Tibial artery (tissue), 4 donors: ENCODE measurements around the gene SP2.
"Not testable (repeated sequence)": the region's sequence is repeated elsewhere in the genome, so short reads cannot be mapped to it uniquely, and the experiment has no call there.

Experiments
- DNase-seq, 2 donors: peaks; one replicate each; pipeline ENCODE4 v3.0.0-alpha.2; 2019
- H3K27ac ChIP-seq, 2 donors: fragments of 200-600 bp; sonication (generic) in 1 of 2; 1 replicate in 1 of 2; 2 replicates in 1 of 2; pipeline ENCODE4 v1.5.1; 2018 to 2019; ENCODE audit warnings: mild to moderate bottlenecking in 1 of 2
- H3K27me3 ChIP-seq, 2 donors: fragments of 200-600 bp; sonication (generic) in 1 of 2; one replicate each; pipeline versions ENCODE4 v1.5.1 to v1.6.0; 2016 to 2019
- H3K36me3 ChIP-seq, 3 donors: fragments of 200-600 bp; sonication (generic) in 2 of 3; one replicate each; pipeline ENCODE4 v1.5.1; 2016 to 2019; ENCODE audit warnings: mild to moderate bottlenecking in 2 of 3
- H3K4me1 ChIP-seq, 4 donors: fragments of 200-600 bp; sonication (generic) in 2 of 4; 1 replicate in 3 of 4; 2 replicates in 1 of 4; pipeline ENCODE4 v1.5.1; 2016 to 2019
- H3K4me3 ChIP-seq, 2 donors: fragments of 200-600 bp; sonication (generic) in 1 of 2; 1 replicate in 1 of 2; 2 replicates in 1 of 2; pipeline ENCODE4 v1.5.1; 2018 to 2019; ENCODE audit warnings: mild to moderate bottlenecking in 2 of 2
- H3K9me3 ChIP-seq, 3 donors: fragments of 200-600 bp; sonication (generic) in 1 of 3; one replicate each; pipeline ENCODE4 v1.5.1; 2016 to 2019
- intact Hi-C: fragments of 100-400 bp; cut with DNase I; formaldehyde crosslinking; loops from one replicate; pipeline ENCODE4 v1.15.0; 2023; ENCODE audit warnings: low total_unique reads
- TF ChIP-seq, protein P1 (sequence below), 2 experiments: fragments of 200-600 bp in 1 of 2; fragments of 450-650 bp in 1 of 2; IDR thresholded peaks; one replicate each; pipeline ENCODE4 v1.5.1; 2017 to 2019; ENCODE audit warnings: antibody characterized with exemption in 2 of 2, mild to moderate bottlenecking in 1 of 2, moderate library complexity in 1 of 2

SP2 gene

DNA sequence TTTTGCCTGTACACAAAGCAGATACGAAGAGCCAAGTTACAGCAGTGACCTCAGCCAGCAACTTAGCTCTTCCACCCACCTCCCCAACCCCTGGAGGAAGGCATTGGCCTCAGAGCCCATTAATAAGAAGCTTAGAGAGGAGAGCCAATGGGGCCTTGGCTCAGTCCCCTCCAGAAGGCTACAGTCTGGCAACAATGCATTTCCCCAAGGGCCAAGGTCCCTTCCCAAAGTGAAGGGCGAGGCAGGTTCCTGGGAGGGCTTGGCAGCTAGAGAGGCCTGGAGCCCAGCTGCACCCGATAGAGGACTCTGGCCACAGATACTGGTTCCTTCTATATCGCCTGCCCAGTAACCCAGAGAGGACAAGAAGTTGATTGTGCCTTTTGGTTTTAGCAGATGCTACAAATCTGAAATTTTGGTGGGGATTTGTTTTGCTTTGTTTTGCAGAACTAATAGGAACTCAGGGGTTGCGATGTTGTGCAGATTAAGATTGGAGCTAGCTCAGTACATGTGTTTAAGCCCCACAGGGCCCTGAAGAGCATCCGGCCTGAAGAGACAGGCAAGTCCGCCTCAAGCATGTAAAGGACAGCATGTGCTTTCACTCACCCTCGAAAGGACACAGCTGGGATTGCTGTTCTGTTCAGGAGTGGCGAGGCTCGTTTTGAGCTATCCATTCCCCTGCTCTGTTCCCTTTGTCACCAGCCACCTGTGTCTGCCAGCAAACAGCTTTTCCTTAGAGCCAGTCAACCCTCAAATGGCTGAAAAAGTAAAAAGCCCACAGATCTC lies 33.4 kb downstream of the SP2 start:
- no peaks in the 10 kb centered on the region for H3K9me3 ChIP-seq
- H3K4me1 ChIP-seq, result peaks cover 0 to 21% (median 0%) of the 10 kb centered on the region in 4 donors
- peaks cover 18 to 64% (median 51%) of the 10 kb centered on the region in 3 donors for H3K36me3 ChIP-seq
- no peak overlapping the region for H3K27ac ChIP-seq
- intact Hi-C loops, result no loop called here
- TF ChIP-seq, protein P1, sequence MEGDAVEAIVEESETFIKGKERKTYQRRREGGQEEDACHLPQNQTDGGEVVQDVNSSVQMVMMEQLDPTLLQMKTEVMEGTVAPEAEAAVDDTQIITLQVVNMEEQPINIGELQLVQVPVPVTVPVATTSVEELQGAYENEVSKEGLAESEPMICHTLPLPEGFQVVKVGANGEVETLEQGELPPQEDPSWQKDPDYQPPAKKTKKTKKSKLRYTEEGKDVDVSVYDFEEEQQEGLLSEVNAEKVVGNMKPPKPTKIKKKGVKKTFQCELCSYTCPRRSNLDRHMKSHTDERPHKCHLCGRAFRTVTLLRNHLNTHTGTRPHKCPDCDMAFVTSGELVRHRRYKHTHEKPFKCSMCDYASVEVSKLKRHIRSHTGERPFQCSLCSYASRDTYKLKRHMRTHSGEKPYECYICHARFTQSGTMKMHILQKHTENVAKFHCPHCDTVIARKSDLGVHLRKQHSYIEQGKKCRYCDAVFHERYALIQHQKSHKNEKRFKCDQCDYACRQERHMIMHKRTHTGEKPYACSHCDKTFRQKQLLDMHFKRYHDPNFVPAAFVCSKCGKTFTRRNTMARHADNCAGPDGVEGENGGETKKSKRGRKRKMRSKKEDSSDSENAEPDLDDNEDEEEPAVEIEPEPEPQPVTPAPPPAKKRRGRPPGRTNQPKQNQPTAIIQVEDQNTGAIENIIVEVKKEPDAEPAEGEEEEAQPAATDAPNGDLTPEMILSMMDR (IDR thresholded peaks at IDR 0.05), result no peak
- H3K4me3 ChIP-seq, result no peak overlapping the region
- DNase-seq, result no peak
- no peaks in the 10 kb centered on the region for H3K27me3 ChIP-seq

DNA sequence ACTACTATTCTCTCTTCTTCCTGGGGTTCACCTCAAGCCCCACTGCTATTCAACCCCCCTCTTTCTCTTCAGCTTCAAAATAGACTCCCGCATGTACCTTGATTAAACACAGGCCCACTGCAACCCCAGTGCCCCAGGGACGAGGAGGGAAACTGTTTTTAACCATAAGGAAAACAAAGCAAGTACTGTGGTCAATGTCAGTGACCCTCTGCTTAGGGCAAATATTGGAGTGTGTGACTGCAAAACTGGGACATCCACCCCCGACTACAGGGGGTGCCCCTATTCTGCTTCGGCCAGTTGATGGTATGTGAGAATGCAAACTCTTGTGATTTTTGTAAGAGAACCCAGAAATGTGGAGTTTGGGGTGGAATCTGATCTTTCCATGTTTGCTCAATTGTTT lies 35.8 kb downstream of the SP2 start:
- H3K9me3 ChIP-seq, result no peaks in the 10 kb centered on the region
- H3K27me3 ChIP-seq, result no peaks in the 10 kb centered on the region
- peaks cover 0 to 23% (median 0%) of the 10 kb centered on the region in 4 donors for H3K4me1 ChIP-seq
- DNase-seq, result no peak
- TF ChIP-seq, protein P1 (IDR thresholded peaks at IDR 0.05), result no peak
- no peak overlapping the region for H3K4me3 ChIP-seq
- H3K27ac ChIP-seq, result no peak overlapping the region
- intact Hi-C loops, result no loop called here
- peaks cover 5 to 42% (median 26%) of the 10 kb centered on the region in 3 donors for H3K36me3 ChIP-seq

DNA sequence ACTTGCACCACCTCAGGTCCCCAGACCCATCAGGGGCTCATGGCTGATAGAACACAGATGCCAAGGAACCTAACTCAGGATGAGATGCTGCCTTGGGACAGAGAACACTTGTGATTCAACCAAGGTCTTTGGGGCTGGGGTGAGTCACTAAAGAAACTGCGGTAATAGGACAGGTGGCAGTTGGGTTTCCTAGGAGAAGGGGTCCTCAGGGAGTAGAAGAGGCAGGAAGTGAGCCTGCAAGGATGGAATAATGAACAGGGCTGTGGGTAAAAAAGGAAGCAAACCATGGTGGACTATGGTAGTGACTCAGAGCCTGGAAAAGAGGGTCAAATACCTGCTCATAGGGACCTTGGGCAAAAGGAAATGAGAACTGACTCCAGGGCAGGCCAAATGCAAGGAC lies 38.8 kb downstream of the SP2 start:
- Histone ChIP-seq H3K36me3 (peaks cover 0 to 13% (median 0%) of the 10 kb centered on the region in 3 donors), H3K4me1 (peaks cover 0 to 8% (median 0%) of the 10 kb centered on the region in 4 donors), H3K4me3 (no peak overlapping the region), H3K27me3 (no peaks in the 10 kb centered on the region), H3K27ac (no peak overlapping the region), H3K9me3 (no peaks in the 10 kb centered on the region)
- TF ChIP-seq, protein P1 (IDR thresholded peaks at IDR 0.05), result no peak
- DNase-seq, result no peak
- intact Hi-C loops, result no loop called here

DNA sequence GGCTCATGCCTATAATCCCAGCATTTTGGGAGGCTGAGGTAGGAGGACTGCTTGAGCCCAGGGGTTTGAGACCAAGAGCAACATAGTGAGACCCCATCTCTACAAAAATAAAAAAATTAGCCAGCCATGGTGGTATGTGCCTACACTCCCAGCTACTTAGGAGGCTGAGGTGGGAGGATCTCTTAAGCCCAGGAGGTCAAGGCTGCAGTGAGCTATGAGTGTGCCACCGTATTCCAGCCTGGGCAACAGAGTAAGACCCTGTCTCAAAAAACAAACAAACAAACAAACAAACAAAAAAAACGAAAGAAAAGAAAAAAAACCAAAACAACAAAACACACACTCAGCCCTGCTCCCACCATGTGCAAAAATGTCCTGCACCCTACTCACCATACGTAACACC lies 39.4 kb downstream of the SP2 start:
- H3K4me1 ChIP-seq, H3K36me3 ChIP-seq, H3K27ac ChIP-seq, H3K4me3 ChIP-seq, H3K9me3 ChIP-seq, H3K27me3 ChIP-seq, intact Hi-C loops, DNase-seq: not testable (repeated sequence)

DNA sequence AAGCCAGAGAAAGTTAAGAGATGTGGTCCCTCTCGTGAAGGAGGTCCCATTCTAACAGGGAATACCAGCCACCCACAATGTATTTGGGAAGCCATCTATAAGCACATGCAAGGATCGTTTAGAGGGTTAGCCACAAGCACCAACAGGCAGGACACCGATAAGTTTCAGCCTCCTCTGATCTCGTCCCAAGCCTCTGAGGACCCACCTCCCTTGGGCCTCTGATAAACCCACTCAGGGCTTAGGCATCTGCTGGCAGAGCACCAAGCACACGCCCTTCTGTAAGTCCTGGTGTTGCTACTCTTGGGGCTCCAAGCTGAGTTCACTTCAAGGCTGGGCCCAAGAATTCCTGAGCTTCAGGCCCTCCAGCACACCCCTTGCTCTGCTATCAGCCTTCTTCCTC lies 39.9 kb downstream of the SP2 start:
- H3K4me1 ChIP-seq, result peaks cover 0 to 6% (median 4%) of the 10 kb centered on the region in 4 donors
- no peaks in the 10 kb centered on the region for H3K27me3 ChIP-seq
- H3K4me3 ChIP-seq, result no peak overlapping the region
- no peak for DNase-seq
- intact Hi-C loops, result no loop called here
- no peaks in the 10 kb centered on the region for H3K9me3 ChIP-seq
- H3K27ac ChIP-seq, result no peak overlapping the region
- TF ChIP-seq, protein P1 (IDR thresholded peaks at IDR 0.05), result no peak
- peaks cover 0 to 9% (median 0%) of the 10 kb centered on the region in 3 donors for H3K36me3 ChIP-seq

DNA sequence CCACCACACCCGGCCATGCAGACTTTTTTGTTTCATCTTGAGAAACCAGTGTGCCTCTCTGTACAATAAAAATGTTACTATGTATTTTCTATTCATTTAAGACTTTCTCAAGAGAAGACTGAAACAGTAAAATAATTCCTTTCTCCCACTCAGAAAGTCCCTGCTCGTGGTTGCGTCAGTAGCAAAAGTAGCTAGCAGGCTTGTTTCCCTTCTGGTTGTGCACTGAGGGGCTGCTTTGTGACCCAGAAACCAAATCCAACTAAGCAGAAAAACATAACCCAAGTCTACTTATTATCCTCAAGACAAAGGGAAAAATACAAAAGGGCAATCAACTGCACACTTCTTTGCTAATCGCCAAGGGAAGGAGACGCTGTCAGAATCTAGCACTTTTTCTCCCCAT lies 41.9 kb downstream of the SP2 start:
- H3K9me3 ChIP-seq, result no peaks in the 10 kb centered on the region
- H3K27ac ChIP-seq, result no peak overlapping the region
- peaks cover 0 to 6% (median 0%) of the 10 kb centered on the region in 3 donors for H3K36me3 ChIP-seq
- peaks cover 0 to 23% (median 14%) of the 10 kb centered on the region in 4 donors for H3K4me1 ChIP-seq
- TF ChIP-seq, protein P1 (IDR thresholded peaks at IDR 0.05), result no peak
- DNase-seq, result no peak
- H3K27me3 ChIP-seq, result no peaks in the 10 kb centered on the region
- intact Hi-C loops, result no loop called here
- no peak overlapping the region for H3K4me3 ChIP-seq
